NCI-H748 (cell line): ENCODE measurements around the gene CS.
A peak's percentile ranks its signal among the peaks of the same experiment; 100 is the strongest.

ENCODE experiments used
- DNase-seq: peaks from one replicate; lab custom pipeline; 2025; ENCODE audit not compliant: unreplicated experiment; lab: John Stamatoyannopoulos, UW

Gene CS

GRCh38 chr12:56253091-56253490, 47.0 kb downstream of the CS start:
- no peak for DNase-seq

- no peak for DNase-seq
These were observed 47.5 kb downstream of the CS start for GRCh38 chr12:56252649-56253048.

GRCh38 chr12:56248711-56249110, 51.4 kb downstream of the CS start:
- DNase-seq: no peak

- no peak for DNase-seq
These were observed 52.2 kb downstream of the CS start for GRCh38 chr12:56247923-56248322.

- no peak for DNase-seq
These were observed 55.6 kb downstream of the CS start for GRCh38 chr12:56244494-56244893.

GRCh38 chr12:56243731-56244181, 56.4 kb downstream of the CS start:
- no peak for DNase-seq

GRCh38 chr12:56242986-56243385, 57.1 kb downstream of the CS start:
- no peak for DNase-seq

GRCh38 chr12:56241424-56242303, 58.5 kb downstream of the CS start:
- no peak for DNase-seq

- DNase-seq: no peak
These were observed 62.6 kb downstream of the CS start for GRCh38 chr12:56237552-56237951.

- no peak for DNase-seq
These were observed 63.1 kb downstream of the CS start for GRCh38 chr12:56236985-56237384.

- no peak for DNase-seq
These were observed 64.0 kb downstream of the CS start for GRCh38 chr12:56236091-56236490.

- no peak for DNase-seq
These were observed 65.2 kb downstream of the CS start for GRCh38 chr12:56234746-56235436.

GRCh38 chr12:56231184-56231582, 68.9 kb downstream of the CS start:
- no peak for DNase-seq

- no peak for DNase-seq
These were observed 69.5 kb downstream of the CS start for GRCh38 chr12:56230432-56231183.

GRCh38 chr12:56229916-56230431, 70.2 kb downstream of the CS start, which contains the start of gene SLC39A5:
SLC39A5 (plus strand) TSS chr12:56230051; CDS start chr12:56231275, 1,224 bp downstream.
- no peak for DNase-seq

- DNase-seq: no peak
These were observed 71.0 kb downstream of the CS start for GRCh38 chr12:56229082-56229481.

GRCh38 chr12:56224954-56225353, 75.2 kb downstream of the CS start:
- no peak for DNase-seq

GRCh38 chr12:56224102-56224701, 75.9 kb downstream of the CS start, which contains the start of gene NABP2:
NABP2 (plus strand) TSS chr12:56224342; CDS start chr12:56224857, 515 bp downstream.
- DNase-seq: peak; percentile 98

- DNase-seq: no peak
These were observed 76.5 kb downstream of the CS start for GRCh38 chr12:56223571-56224101.

- no peak for DNase-seq
These were observed 77.6 kb downstream of the CS start for GRCh38 chr12:56222531-56222895.
